GM19193 (cell line): ENCODE measurements around the gene SLC26A9.

Experiments
- POLR2A ChIP-seq: IDR thresholded peaks from 4 replicates; pipeline ENCODE4 v1.6.1; 2011; ENCODE audit not compliant: insufficient read depth, insufficient read length; ENCODE audit errors: extremely low read depth

SLC26A9 gene

GRCh38 chr1:205976036-205976435 is 32.8 kb upstream of the SLC26A9 start:
- no peak for TF ChIP-seq POLR2A

DNA sequence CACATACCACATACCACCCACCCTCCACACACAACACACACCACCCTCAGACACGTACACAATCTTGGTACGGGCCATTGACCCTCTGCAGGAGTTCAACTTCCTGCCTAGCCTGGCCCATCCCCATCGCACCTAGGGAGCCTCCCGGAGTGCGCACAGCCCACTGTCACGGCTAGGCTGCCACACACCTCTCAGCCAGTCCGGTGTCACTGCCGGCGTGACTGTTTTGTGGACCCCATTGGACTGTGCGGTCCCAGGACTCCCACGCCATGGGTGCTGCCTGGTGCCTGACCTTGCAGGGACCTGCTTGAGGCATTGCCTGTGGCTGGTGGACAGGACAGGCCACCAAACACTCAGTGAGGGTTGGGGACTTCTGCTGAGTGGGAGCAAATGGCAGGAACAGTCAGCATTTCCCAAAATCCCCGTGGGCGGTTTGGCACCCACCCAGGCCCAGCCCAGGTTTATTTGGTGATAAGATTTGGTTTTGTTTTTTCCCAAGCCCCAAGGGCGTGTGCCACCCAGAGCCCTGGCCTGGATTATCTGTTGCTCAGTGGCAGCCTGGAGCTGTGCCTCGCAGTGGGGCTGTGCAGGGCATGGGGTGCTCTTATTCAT is 32.2 kb upstream of the SLC26A9 start:
- TF ChIP-seq POLR2A, result no peak

GRCh38 chr1:205974712-205975111 is 31.5 kb upstream of the SLC26A9 start:
- TF ChIP-seq POLR2A, result no peak

- no peak for TF ChIP-seq POLR2A
Observed at GRCh38 chr1:205973377-205974232, 30.3 kb upstream of the SLC26A9 start.

- TF ChIP-seq POLR2A, result no peak
Observed at GRCh38 chr1:205972491-205973168, 29.4 kb upstream of the SLC26A9 start.

GRCh38 chr1:205972081-205972480 is 28.8 kb upstream of the SLC26A9 start:
- no peak for TF ChIP-seq POLR2A

GRCh38 chr1:205971082-205971481 is 27.8 kb upstream of the SLC26A9 start:
- TF ChIP-seq POLR2A, result no peak

DNA sequence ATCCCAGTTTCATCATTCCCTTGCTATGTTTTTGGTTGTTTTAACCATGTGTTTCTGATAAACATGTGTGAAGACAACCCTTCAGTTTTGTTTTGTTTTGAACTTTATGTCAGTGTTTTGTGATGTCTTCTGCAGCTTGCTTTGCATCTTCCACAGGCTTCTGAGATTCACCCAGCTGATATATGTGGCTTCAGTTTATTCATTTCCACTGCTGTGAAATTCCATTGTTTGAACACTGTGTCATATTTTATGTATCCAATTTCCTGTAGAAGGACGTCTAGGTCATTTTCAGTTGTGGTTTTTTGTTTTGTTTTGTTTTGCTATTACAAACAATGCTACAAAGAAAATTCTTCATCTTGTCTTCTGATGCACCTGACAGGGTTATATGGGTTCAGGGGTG is 27.2 kb upstream of the SLC26A9 start:
- no peak for TF ChIP-seq POLR2A

- TF ChIP-seq POLR2A, result no peak
Observed at GRCh38 chr1:205969229-205969628, 26.0 kb upstream of the SLC26A9 start.

DNA sequence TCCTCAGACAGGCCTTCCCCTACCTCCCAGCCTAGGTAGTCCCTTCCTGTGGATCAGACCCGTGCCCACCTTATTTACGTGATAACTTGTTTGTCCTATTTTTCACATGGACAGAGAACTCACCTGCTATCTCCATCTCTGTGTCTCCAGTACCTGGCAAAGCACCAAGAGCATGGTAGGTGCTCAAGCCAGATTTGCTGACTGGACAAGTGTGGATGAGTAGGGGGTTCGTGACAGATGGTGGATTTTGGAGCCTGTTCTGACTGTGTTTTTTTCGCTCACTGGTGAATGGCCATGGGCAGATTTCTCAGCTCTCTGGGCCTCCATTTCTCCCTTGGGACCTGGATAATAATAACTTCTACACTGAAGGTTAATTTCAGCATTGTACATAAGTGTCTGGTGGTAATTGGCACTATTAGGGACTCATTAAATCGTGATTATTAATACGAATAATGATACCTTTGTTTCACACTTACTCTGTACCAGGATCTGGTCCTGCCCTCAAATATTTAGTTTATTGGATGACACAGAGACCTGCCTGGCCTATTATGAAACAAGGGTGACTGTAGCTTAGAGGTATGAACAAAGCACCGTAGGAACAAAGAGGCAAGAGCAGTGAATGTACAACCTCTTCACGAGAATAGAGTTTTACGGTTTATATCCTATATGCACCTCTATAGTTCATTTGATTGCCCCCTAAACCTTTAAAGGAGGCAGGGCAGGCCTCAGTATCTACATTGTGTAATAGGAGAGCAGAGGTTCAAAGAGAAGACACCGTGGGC is 24.5 kb upstream of the SLC26A9 start:
- TF ChIP-seq POLR2A, result no peak

- no peak for TF ChIP-seq POLR2A
Observed at GRCh38 chr1:205965036-205965884, 22.0 kb upstream of the SLC26A9 start.

DNA sequence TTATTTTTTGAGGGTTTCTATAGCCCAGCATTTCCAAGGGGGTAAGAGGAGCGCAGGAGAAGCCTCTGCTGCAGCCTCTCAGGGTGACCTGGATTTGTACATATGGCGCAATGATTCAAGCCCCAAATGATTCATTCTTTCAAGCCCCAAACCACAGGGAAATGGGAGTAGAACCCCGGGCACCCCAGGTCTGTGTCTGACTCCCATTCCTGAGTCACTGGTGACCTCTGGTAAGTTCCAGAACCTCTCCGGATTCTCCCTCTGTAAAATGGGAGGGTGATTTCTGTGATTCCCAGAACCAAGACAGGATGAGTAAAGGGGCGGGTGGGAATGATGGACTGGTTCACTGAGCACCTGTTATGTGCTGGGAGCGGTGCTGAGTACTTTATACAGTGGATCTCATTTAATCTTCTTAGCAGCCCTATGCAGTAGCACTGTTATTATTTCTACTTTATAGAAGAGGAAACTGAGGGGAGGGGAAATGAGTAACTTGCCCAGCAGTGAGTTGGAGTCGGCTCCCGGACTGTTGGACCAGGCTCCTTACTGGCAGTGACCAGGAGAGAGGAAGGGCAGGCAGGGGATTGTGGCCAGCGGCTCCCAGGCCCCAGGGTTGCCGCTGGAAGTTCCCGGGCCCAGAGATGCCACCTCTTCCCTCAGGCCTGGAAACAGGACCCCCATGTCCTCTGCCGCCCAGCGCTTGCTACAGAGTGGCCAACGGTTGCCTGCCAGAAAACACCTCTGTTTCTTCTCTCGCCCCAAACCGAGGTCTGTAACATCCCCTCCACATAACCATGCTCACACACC is 20.3 kb upstream of the SLC26A9 start:
- no peak for TF ChIP-seq POLR2A

DNA sequence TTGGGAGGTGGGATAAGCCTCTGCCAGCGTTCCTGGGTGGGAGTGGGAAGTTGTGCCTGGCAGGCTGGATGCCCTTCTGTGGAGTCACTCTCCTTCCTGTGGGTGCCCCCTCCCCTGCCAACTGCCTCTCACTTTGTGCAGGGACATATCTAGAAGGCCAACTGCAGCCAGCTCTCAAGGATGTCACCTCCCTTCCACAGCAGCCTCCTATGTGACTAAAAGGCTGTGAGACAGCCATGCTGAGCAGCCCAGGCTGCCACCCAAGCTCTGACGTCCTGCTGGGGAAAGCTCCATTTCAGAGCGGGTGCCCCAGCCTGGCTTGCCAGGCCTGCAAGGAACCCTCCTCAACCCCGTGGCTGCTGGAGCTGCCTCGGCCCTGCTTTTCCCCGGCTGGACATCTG is 19.6 kb upstream of the SLC26A9 start:
- no peak for TF ChIP-seq POLR2A
